HL-60 (cell line): ENCODE data around the gene ATP10D.

ENCODE experiments used
- DNase-seq, 2 experiments: peaks; one replicate each; pipeline ENCODE4 v3.0.0-alpha.2; 2010 to 2020; ENCODE audit warnings: low read depth in 1 of 2, low spot score in 1 of 2
- H3K27ac ChIP-seq: fragments of 250-450 bp; sonication (Bioruptor Pico); replicated peaks from 2 replicates; pipeline ENCODE4 v1.5.1; 2020; ENCODE audit warnings: mild to moderate bottlenecking, moderate library complexity
- H3K27me3 ChIP-seq: fragments of 250-450 bp; sonication (Bioruptor Pico); 2 replicates; pipeline ENCODE4 v1.5.1; 2021; ENCODE audit warnings: mild to moderate bottlenecking, moderate library complexity; ENCODE audit not compliant: insufficient read depth, poor library complexity, severe bottlenecking
- H3K4me3 ChIP-seq: replicated peaks from 2 replicates; pipeline ENCODE4 v1.5.1; 2011; ENCODE audit warnings: mild to moderate bottlenecking, control low read depth, low read length; ENCODE audit not compliant: insufficient read depth
- CTCF ChIP-seq: IDR thresholded peaks from one replicate; pipeline ENCODE4 v1.5.1; 2011; ENCODE audit warnings: low read length, control low read depth, inconsistent platforms; ENCODE audit not compliant: insufficient read depth
- REST ChIP-seq: IDR thresholded peaks from 2 replicates; pipeline ENCODE4 v1.6.1; 2012; ENCODE audit warnings: low read depth; ENCODE audit not compliant: insufficient replicate concordance

ATP10D gene

GRCh38 chr4:47642191-47642830 is 157.2 kb downstream of the ATP10D start:
- no peak for DNase-seq
- H3K27me3 ChIP-seq = no peaks in the 10 kb centered on the region
- TF ChIP-seq REST = no peak
- no peak for TF ChIP-seq CTCF
- no peak overlapping the region for H3K27ac ChIP-seq
- H3K4me3 ChIP-seq = no peak overlapping the region
